ENCODE measurements around the gene SETD6.

DNA sequence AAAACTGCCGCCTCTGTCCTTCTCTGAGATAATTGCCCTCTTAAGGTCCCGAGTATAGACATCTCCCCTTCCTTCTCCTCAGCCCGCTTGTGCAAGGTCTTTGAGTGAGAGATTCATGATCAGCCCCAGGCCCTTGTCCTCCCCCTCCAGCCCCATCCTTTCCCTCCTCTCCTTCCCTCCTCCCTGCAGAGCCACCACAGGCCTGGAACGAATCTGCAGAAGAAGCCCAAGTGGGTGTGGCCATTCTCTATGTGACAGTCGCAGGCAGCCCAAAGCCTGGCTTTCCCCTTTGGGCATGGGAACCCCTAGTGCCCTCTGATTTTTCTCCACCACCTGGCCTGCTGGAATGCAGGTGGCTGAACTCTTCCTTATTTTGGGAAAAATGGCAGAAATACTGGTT, 22.6 kb upstream of the SETD6 start:
- TF ChIP-seq, protein P1, sequence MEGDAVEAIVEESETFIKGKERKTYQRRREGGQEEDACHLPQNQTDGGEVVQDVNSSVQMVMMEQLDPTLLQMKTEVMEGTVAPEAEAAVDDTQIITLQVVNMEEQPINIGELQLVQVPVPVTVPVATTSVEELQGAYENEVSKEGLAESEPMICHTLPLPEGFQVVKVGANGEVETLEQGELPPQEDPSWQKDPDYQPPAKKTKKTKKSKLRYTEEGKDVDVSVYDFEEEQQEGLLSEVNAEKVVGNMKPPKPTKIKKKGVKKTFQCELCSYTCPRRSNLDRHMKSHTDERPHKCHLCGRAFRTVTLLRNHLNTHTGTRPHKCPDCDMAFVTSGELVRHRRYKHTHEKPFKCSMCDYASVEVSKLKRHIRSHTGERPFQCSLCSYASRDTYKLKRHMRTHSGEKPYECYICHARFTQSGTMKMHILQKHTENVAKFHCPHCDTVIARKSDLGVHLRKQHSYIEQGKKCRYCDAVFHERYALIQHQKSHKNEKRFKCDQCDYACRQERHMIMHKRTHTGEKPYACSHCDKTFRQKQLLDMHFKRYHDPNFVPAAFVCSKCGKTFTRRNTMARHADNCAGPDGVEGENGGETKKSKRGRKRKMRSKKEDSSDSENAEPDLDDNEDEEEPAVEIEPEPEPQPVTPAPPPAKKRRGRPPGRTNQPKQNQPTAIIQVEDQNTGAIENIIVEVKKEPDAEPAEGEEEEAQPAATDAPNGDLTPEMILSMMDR (IDR thresholded peaks at IDR 0.05 in 4 of 5, conservative IDR thresholded peaks at IDR 0.05 in 1 of 5) = no peak
- TF ChIP-seq POLR2A (IDR thresholded peaks at IDR 0.05) = no peak

Measured in gastrocnemius medialis (tissue), 4 donors.